Activated naive CD4-positive, alpha-beta T cell (primary cell): ENCODE results near the gene ULK4.
"Not testable (repeated sequence)": the region's sequence is repeated elsewhere in the genome, so short reads cannot be mapped to it uniquely, and the experiment has no call there.

Experiments used
- DNase-seq, 4 experiments: peaks; one replicate each; lab custom pipeline; 2025; lab: John Stamatoyannopoulos, UW

Gene ULK4

GRCh38 chr3:41579861-41580260 lies 382.0 kb downstream of the ULK4 start:
- no peak for DNase-seq

GRCh38 chr3:41578798-41579197 lies 383.1 kb downstream of the ULK4 start:
- DNase-seq: no peak

- DNase-seq: no peak
These were observed 386.2 kb downstream of the ULK4 start for GRCh38 chr3:41575724-41576123.

GRCh38 chr3:41574900-41575299 lies 387.0 kb downstream of the ULK4 start:
- no peak for DNase-seq

- no peak for DNase-seq
These were observed 388.3 kb downstream of the ULK4 start for GRCh38 chr3:41573591-41573990.

GRCh38 chr3:41572092-41572491 lies 389.8 kb downstream of the ULK4 start:
- DNase-seq: no peak

GRCh38 chr3:41569632-41570305 lies 392.1 kb downstream of the ULK4 start:
- DNase-seq: no peak

- no peak for DNase-seq
These were observed 395.9 kb downstream of the ULK4 start for GRCh38 chr3:41565948-41566514.

- no peak for DNase-seq
These were observed 396.9 kb downstream of the ULK4 start for GRCh38 chr3:41565003-41565402.

GRCh38 chr3:41556245-41556644 lies 405.7 kb downstream of the ULK4 start:
- not testable (repeated sequence) for DNase-seq

GRCh38 chr3:41532976-41533375 lies 428.9 kb downstream of the ULK4 start:
- no peak for DNase-seq

GRCh38 chr3:41526995-41527573 lies 434.8 kb downstream of the ULK4 start:
- DNase-seq: no peak

- DNase-seq: no peak
These were observed 436.4 kb downstream of the ULK4 start for GRCh38 chr3:41525303-41526064.

- DNase-seq: no peak
These were observed 438.0 kb downstream of the ULK4 start for GRCh38 chr3:41523897-41524296.

- no peak for DNase-seq
These were observed 439.3 kb downstream of the ULK4 start for GRCh38 chr3:41522612-41523011.

- DNase-seq: no peak
These were observed 440.8 kb downstream of the ULK4 start for GRCh38 chr3:41521010-41521655.

GRCh38 chr3:41519746-41520145 lies 442.2 kb downstream of the ULK4 start:
- DNase-seq: no peak

GRCh38 chr3:41518626-41519025 lies 443.3 kb downstream of the ULK4 start:
- no peak for DNase-seq

GRCh38 chr3:41508063-41508696 lies 453.7 kb downstream of the ULK4 start:
- DNase-seq: no peak

GRCh38 chr3:41507336-41508062 lies 454.4 kb downstream of the ULK4 start:
- no peak for DNase-seq

- DNase-seq: no peak
These were observed 457.8 kb downstream of the ULK4 start for GRCh38 chr3:41503998-41504623.
